HUES64 (cell line): ENCODE data around the gene PDPK1.
"Not testable (repeated sequence)": the region's sequence is repeated elsewhere in the genome, so short reads cannot be mapped to it uniquely, and the experiment has no call there.

Source experiments
- H3K27ac ChIP-seq: 2 replicates; pipeline ENCODE4 v1.7.0; 2013; ENCODE audit warnings: low read depth, low read length, inconsistent platforms
- H3K27me3 ChIP-seq: 2 replicates; pipeline ENCODE4 v1.6.1; 2013; ENCODE audit warnings: mild to moderate bottlenecking, low read length; ENCODE audit not compliant: insufficient read depth
- H3K36me3 ChIP-seq: 2 replicates; pipeline ENCODE4 v1.6.1; 2013; ENCODE audit warnings: mild to moderate bottlenecking, low read length; ENCODE audit not compliant: insufficient read depth
- H3K4me1 ChIP-seq: 2 replicates; pipeline ENCODE4 v1.6.1; 2013; ENCODE audit warnings: mild to moderate bottlenecking, low read length, moderate library complexity; ENCODE audit not compliant: insufficient read depth
- H3K4me3 ChIP-seq: 2 replicates; pipeline ENCODE4 v1.5.1; 2013; ENCODE audit warnings: mild to moderate bottlenecking, low read length, moderate library complexity
- H3K9ac ChIP-seq: 2 replicates; pipeline ENCODE4 v1.6.1; 2013; ENCODE audit warnings: mild to moderate bottlenecking, low read depth, low read length
- H3K9me3 ChIP-seq: 2 replicates; pipeline ENCODE4 v1.6.1; 2013; ENCODE audit warnings: low read depth, low read length; ENCODE audit not compliant: insufficient read depth
- WGBS: fragments of 150-250, 120-280 bp; methylation state at CpG from one replicate; pipeline ENCODE4 v1.1.7; 2013; ENCODE audit warnings: missing lambda C conversion rate; 5-methylcytosine and 5-hydroxymethylcytosine counted together

The PDPK1 gene

GRCh38 chr16:2610781-2611498, 73.1 kb downstream of the PDPK1 start:
- Histone ChIP-seq H3K4me1 (no peaks in the 10 kb centered on the region), H3K36me3 (peaks cover 22% of the 10 kb centered on the region), H3K27me3 (no peaks in the 10 kb centered on the region), H3K9ac (no peak overlapping the region), H3K27ac (no peak overlapping the region), H3K9me3 (no peaks in the 10 kb centered on the region), H3K4me3 (no peak overlapping the region)
- WGBS: 94% methylated on average over 29 of the region's 29 CpGs

GRCh38 chr16:2611499-2611862, 73.7 kb downstream of the PDPK1 start:
- H3K27ac ChIP-seq: no peak overlapping the region
- peaks cover 22% of the 10 kb centered on the region for H3K36me3 ChIP-seq
- H3K9me3 ChIP-seq: no peaks in the 10 kb centered on the region
- 92% methylated on average over 7 of the region's 12 CpGs for WGBS
- H3K9ac ChIP-seq: no peak overlapping the region
- H3K27me3 ChIP-seq: no peaks in the 10 kb centered on the region
- no peaks in the 10 kb centered on the region for H3K4me1 ChIP-seq
- no peak overlapping the region for H3K4me3 ChIP-seq

GRCh38 chr16:2611877-2612276, 74.1 kb downstream of the PDPK1 start:
- not testable (repeated sequence) for H3K4me3 ChIP-seq, H3K9me3 ChIP-seq, H3K4me1 ChIP-seq, H3K27ac ChIP-seq, H3K27me3 ChIP-seq, H3K9ac ChIP-seq
- WGBS: no CpG with 5 or more reads among the region's 17 CpGs
- H3K36me3 ChIP-seq: peaks cover 22% of the 10 kb centered on the region

- H3K9me3 ChIP-seq, H3K27me3 ChIP-seq, H3K9ac ChIP-seq, H3K4me3 ChIP-seq, H3K4me1 ChIP-seq, H3K27ac ChIP-seq: not testable (repeated sequence)
- peaks cover 22% of the 10 kb centered on the region for H3K36me3 ChIP-seq
- WGBS: 96% methylated on average over 9 of the region's 19 CpGs
Observed at GRCh38 chr16:2613251-2613650, 75.4 kb downstream of the PDPK1 start.

- no peak overlapping the region for H3K27ac ChIP-seq
- no peaks in the 10 kb centered on the region for H3K9me3 ChIP-seq
- H3K9ac ChIP-seq: no peak overlapping the region
- H3K4me3 ChIP-seq: no peak overlapping the region
- H3K36me3 ChIP-seq: peaks cover 22% of the 10 kb centered on the region
- 95% methylated on average over 15 of the region's 15 CpGs for WGBS
- no peaks in the 10 kb centered on the region for H3K4me1 ChIP-seq
- no peaks in the 10 kb centered on the region for H3K27me3 ChIP-seq
Observed at GRCh38 chr16:2614761-2615191, 77.0 kb downstream of the PDPK1 start.

- H3K36me3 ChIP-seq, H3K27me3 ChIP-seq, H3K9ac ChIP-seq, H3K27ac ChIP-seq, H3K9me3 ChIP-seq, H3K4me1 ChIP-seq, H3K4me3 ChIP-seq: not testable (repeated sequence)
- no CpG with 5 or more reads among the region's 20 CpGs for WGBS
Observed at GRCh38 chr16:2618964-2619363, 81.1 kb downstream of the PDPK1 start.

GRCh38 chr16:2619628-2620027, 81.8 kb downstream of the PDPK1 start:
- H3K9me3 ChIP-seq, H3K36me3 ChIP-seq, H3K27me3 ChIP-seq, H3K27ac ChIP-seq, H3K9ac ChIP-seq, H3K4me3 ChIP-seq, H3K4me1 ChIP-seq: not testable (repeated sequence)
- 100% methylated on average over 2 of the region's 12 CpGs for WGBS

GRCh38 chr16:2620870-2621269, 83.0 kb downstream of the PDPK1 start:
- no CpG with 5 or more reads among the region's 15 CpGs for WGBS
- not testable (repeated sequence) for H3K4me3 ChIP-seq, H3K9me3 ChIP-seq, H3K27ac ChIP-seq, H3K9ac ChIP-seq, H3K4me1 ChIP-seq, H3K27me3 ChIP-seq, H3K36me3 ChIP-seq

GRCh38 chr16:2621395-2621794, 83.6 kb downstream of the PDPK1 start:
- H3K9ac ChIP-seq: not testable (repeated sequence)
- WGBS: 94% methylated on average over 4 of the region's 8 CpGs

GRCh38 chr16:2627075-2627474, 89.3 kb downstream of the PDPK1 start:
- H3K36me3 ChIP-seq, H3K9me3 ChIP-seq, H3K27me3 ChIP-seq, H3K4me1 ChIP-seq, H3K27ac ChIP-seq, H3K9ac ChIP-seq, H3K4me3 ChIP-seq: not testable (repeated sequence)
- WGBS: no CpG with 5 or more reads among the region's 6 CpGs

More at GRCh38 chr16:2621395-2621794, 83.6 kb downstream of the PDPK1 start:
- not testable (repeated sequence) for H3K9me3 ChIP-seq, H3K4me3 ChIP-seq, H3K27ac ChIP-seq, H3K4me1 ChIP-seq, H3K27me3 ChIP-seq, H3K36me3 ChIP-seq

- H3K4me1 ChIP-seq, H3K36me3 ChIP-seq, H3K27ac ChIP-seq, H3K4me3 ChIP-seq, H3K9me3 ChIP-seq, H3K27me3 ChIP-seq, H3K9ac ChIP-seq: not testable (repeated sequence)
- WGBS: no CpG with 5 or more reads among the region's 11 CpGs
Observed at GRCh38 chr16:2631203-2631602, 93.4 kb downstream of the PDPK1 start.

- not testable (repeated sequence) for H3K4me3 ChIP-seq, H3K27ac ChIP-seq, H3K36me3 ChIP-seq, H3K9ac ChIP-seq, H3K9me3 ChIP-seq, H3K4me1 ChIP-seq, H3K27me3 ChIP-seq
- WGBS: no CpG with 5 or more reads among the region's 7 CpGs
Observed at GRCh38 chr16:2632291-2632690, 94.5 kb downstream of the PDPK1 start.
